SK-N-MC (cell line): Measurements from ENCODE around the gene ZC3H14.

Source experiments
- EZH2 ChIP-seq: fragments of 200-600 bp; sonication (generic); IDR thresholded peaks from one replicate; pipeline ENCODE4 v1.6.1; 2017; ENCODE audit warnings: antibody characterized with exemption
- FOXP2 ChIP-seq: optimal IDR thresholded peaks from 2 replicates; pipeline ENCODE3; 2011; ENCODE audit warnings: mild to moderate bottlenecking, moderate library complexity; ENCODE audit not compliant: insufficient read depth; ENCODE audit errors: extremely low read length, control extremely low read depth
- POLR2AphosphoS5 ChIP-seq: IDR thresholded peaks from 2 replicates; pipeline ENCODE4 v1.6.1; 2012; ENCODE audit warnings: mild to moderate bottlenecking, low read depth, low read length, borderline replicate concordance

- TF ChIP-seq POLR2AphosphoS5 (no peak), EZH2 (no peak), FOXP2 (no peak)
These were observed 25.2 kb downstream of the ZC3H14 start for GRCh38 chr14:88588081-88588480.
